CD4-positive, alpha-beta T cell (primary cell): ENCODE measurements around the gene ADH5. TPM values are rescaled to one million over a fixed set of nuclear protein-coding genes. Genes with fewer than 3 reads are reported as not detected.

Experiments used
- ATAC-seq: fragments of 200-7000 bp; cut with Tn5 transposase; one replicate; pipeline ENCODE4 v1.10.0; 2022; ENCODE audit warnings: mild to moderate bottlenecking; ENCODE audit not compliant: poor library complexity
- CTCF ChIA-PET: fragments of 350-600 bp; sonication (Branson Sonifier 250); formaldehyde crosslinking; loops from one replicate; lab custom pipeline; 2021; ENCODE audit warnings: antibody characterized with exemption, inconsistent platforms; lab: Charles Lee
- POLR2A ChIA-PET: fragments of 350-600 bp; sonication (Branson Sonifier 250); formaldehyde crosslinking; loops from one replicate; lab custom pipeline; 2021; ENCODE audit warnings: antibody characterized with exemption, inconsistent platforms; lab: Charles Lee
- DNase-seq, 14 experiments: peaks; one replicate each; pipeline ENCODE4 v3.0.0-alpha.2; 2013 to 2020; ENCODE audit warnings: mixed read lengths in 2 of 14
- H3K27ac ChIP-seq, 2 donors: one replicate each; pipeline versions ENCODE4 v1.5.1 to v1.7.0; 2013; ENCODE audit warnings: low read length in 2 of 2, low read depth in 1 of 2, mild to moderate bottlenecking in 1 of 2
- H3K27me3 ChIP-seq, 2 experiments: 1 replicate in 1 of 2; 2 replicates in 1 of 2; pipeline versions ENCODE4 v1.6.1 to v1.7.0; 2013; ENCODE audit warnings: low read length in 2 of 2, control low read depth in 1 of 2, mild to moderate bottlenecking in 1 of 2, moderate library complexity in 1 of 2; ENCODE audit not compliant: insufficient read depth in 2 of 2, control insufficient read depth in 1 of 2
- H3K36me3 ChIP-seq: one replicate; pipeline ENCODE4 v1.6.1; 2013; ENCODE audit warnings: low read length, control low read depth; ENCODE audit not compliant: insufficient read depth
- H3K4me1 ChIP-seq: one replicate; pipeline ENCODE4 v1.6.1; 2013; ENCODE audit warnings: low read length, control low read depth; ENCODE audit not compliant: insufficient read depth
- H3K4me3 ChIP-seq: one replicate; pipeline ENCODE4 v1.5.1; 2013; ENCODE audit warnings: mild to moderate bottlenecking, low read length, moderate library complexity
- H3K9me3 ChIP-seq, 2 experiments: 1 replicate in 1 of 2; 2 replicates in 1 of 2; pipeline versions ENCODE4 v1.6.1 to v1.7.0; 2013; ENCODE audit warnings: low read length in 2 of 2, mild to moderate bottlenecking in 2 of 2, control low read depth in 1 of 2, moderate library complexity in 1 of 2; ENCODE audit not compliant: control insufficient read depth in 1 of 2, insufficient read depth in 1 of 2
- H3K27ac Mint-ChIP-seq: one replicate; pipeline ENCODE4 v1.8.0; 2020; ENCODE audit warnings: mixed read lengths
- H3K27me3 Mint-ChIP-seq: one replicate; pipeline ENCODE4 v1.8.0; 2021; ENCODE audit warnings: mixed read lengths
- H3K36me3 Mint-ChIP-seq: one replicate; pipeline ENCODE4 v1.8.0; 2021; ENCODE audit warnings: low read depth, mixed read lengths
- H3K4me1 Mint-ChIP-seq: one replicate; pipeline ENCODE4 v1.8.0; 2021; ENCODE audit warnings: low read depth, mixed read lengths
- H3K4me3 Mint-ChIP-seq: one replicate; pipeline ENCODE4 v1.8.0; 2020; ENCODE audit warnings: mild to moderate bottlenecking, mixed read lengths
- H3K9me3 Mint-ChIP-seq: one replicate; pipeline ENCODE4 v1.8.0; 2020; ENCODE audit warnings: mixed read lengths
- CTCF ChIP-seq: fragments of 200-600 bp; IDR thresholded peaks from one replicate; pipeline ENCODE4 v1.8.0; 2022; ENCODE audit warnings: antibody characterized with exemption, mild to moderate bottlenecking
- intact Hi-C, 2 experiments: fragments of 100-400 bp; cut with DNase I in 1 of 2; cut with micrococcal nuclease in 1 of 2; formaldehyde crosslinking; loops; one replicate each; pipeline versions ENCODE4 v1.15.1 to v1.9.0; 2023 to 2025; cut with DNase I, micrococcal nuclease
- total RNA-seq, 174 experiments: library from RNA in 2 of 174; stranded (reverse) in 2 of 174; gene quantifications; one replicate each; pipeline ENCODE4 v1.2.3 and lab custom pipeline; 2021 to 2026

Gene ADH5
- total RNA-seq, 2 experiments from 2014 or later = 49.1 to 52.0 TPM

GRCh38 chr4:99077177-99077576, 11.4 kb downstream of the ADH5 start:
- TF ChIP-seq CTCF = no peak
- H3K27ac Mint-ChIP-seq = peak overlapping the region; percentile 15
- Histone ChIP-seq H3K27me3 (no peaks in the 10 kb centered on the region), H3K36me3 (peaks cover 90% of the 10 kb centered on the region), H3K27ac (no peak overlapping the region), H3K9me3 (no peaks in the 10 kb centered on the region), H3K4me3 (no peak overlapping the region), H3K4me1 (no peaks in the 10 kb centered on the region)
- intact Hi-C loops = no loop called here
- no peaks in the 10 kb centered on the region for H3K9me3 Mint-ChIP-seq
- ATAC-seq (no peak), DNase-seq (no peak)
- POLR2A ChIA-PET = no interaction called here
- peaks cover 97% of the 10 kb centered on the region for H3K36me3 Mint-ChIP-seq
- no peak overlapping the region for H3K4me3 Mint-ChIP-seq
- H3K4me1 Mint-ChIP-seq = peaks cover 14% of the 10 kb centered on the region
- H3K27me3 Mint-ChIP-seq = no peaks in the 10 kb centered on the region
- CTCF ChIA-PET = no interaction called here

GRCh38 chr4:99076292-99076976, 12.2 kb downstream of the ADH5 start:
- Mint-ChIP-seq H3K27ac (no peak overlapping the region), H3K4me3 (no peak overlapping the region), H3K4me1 (peaks cover 9% of the 10 kb centered on the region), H3K36me3 (peaks cover 97% of the 10 kb centered on the region), H3K9me3 (no peaks in the 10 kb centered on the region), H3K27me3 (no peaks in the 10 kb centered on the region)
- ATAC-seq = no peak
- H3K4me1 ChIP-seq = no peaks in the 10 kb centered on the region
- DNase-seq = no peak
- H3K4me3 ChIP-seq = no peak overlapping the region
- ChIA-PET CTCF (no interaction called here), POLR2A (no interaction called here)
- H3K36me3 ChIP-seq = peaks cover 90% of the 10 kb centered on the region
- TF ChIP-seq CTCF = no peak
- H3K27me3 ChIP-seq = no peaks in the 10 kb centered on the region
- intact Hi-C loops = no loop called here
- H3K9me3 ChIP-seq = no peaks in the 10 kb centered on the region
- H3K27ac ChIP-seq = no peak overlapping the region

GRCh38 chr4:99074816-99075215, 13.8 kb downstream of the ADH5 start:
- intact Hi-C loops = no loop called here

More at GRCh38 chr4:99074816-99075215, 13.8 kb downstream of the ADH5 start:
- Histone ChIP-seq H3K27ac (no peak overlapping the region), H3K4me1 (no peaks in the 10 kb centered on the region), H3K9me3 (no peaks in the 10 kb centered on the region), H3K27me3 (no peaks in the 10 kb centered on the region), H3K36me3 (peaks cover 85% of the 10 kb centered on the region), H3K4me3 (no peak overlapping the region)
- Mint-ChIP-seq H3K4me3 (no peak overlapping the region), H3K27ac (no peak overlapping the region), H3K4me1 (peaks cover 9% of the 10 kb centered on the region), H3K36me3 (peaks cover 97% of the 10 kb centered on the region), H3K27me3 (no peaks in the 10 kb centered on the region), H3K9me3 (no peaks in the 10 kb centered on the region)
- CTCF ChIA-PET = no interaction called here
- DNase-seq = no peak
- TF ChIP-seq CTCF = no peak
- POLR2A ChIA-PET = interaction anchor here (1.5 kb wide), 1 partner anchor 79 kb away, joined by 5 read pairs; the partner anchor contains the start of gene METAP1
- no peak for ATAC-seq
